ENCODE results near the gene RFTN1. TPM values are rescaled to one million over a fixed set of nuclear protein-coding genes. Genes with fewer than 3 reads are reported as not detected.

RFTN1 gene
- total and polyA plus RNA-seq, 10 of the 15 experiments (the other 5 are each of a cell fraction or from before 2014, with no cell fraction given): 20.6 to 213 (median 147) TPM

GRCh38 chr3:16430717-16431630 is 82.5 kb downstream of the RFTN1 start (continued):
- TF ChIP-seq SKIL (IDR thresholded peaks at IDR 0.05; ENCODE audit: low read depth, poor library complexity, severe bottlenecking) (peak; percentile 31), MAX (IDR thresholded peaks at IDR 0.05; ENCODE audit: low read depth, low read length) (peak; percentile 55; the same call in 1 of the 2 replicates), NR2C2 (IDR thresholded peaks at IDR 0.05; ENCODE audit: borderline replicate concordance, control insufficient read depth, insufficient read length, low read depth) (no peak), POU2F2 (IDR thresholded peaks at IDR 0.05; ENCODE audit: borderline replicate concordance, low read depth, low read length) (no peak; the same call in 2 of the 3 replicates), SMAD1 (IDR thresholded peaks at IDR 0.05; ENCODE audit: low read depth, partially characterized antibody) (peak; percentile 53), IRF3 (IDR thresholded peaks at IDR 0.05) (no peak), FOS (IDR thresholded peaks at IDR 0.05; ENCODE audit: borderline replicate concordance, extremely low read depth, insufficient read length) (no peak), PBX3 (IDR thresholded peaks at IDR 0.05; ENCODE audit: insufficient replicate concordance, low read depth, low read length) (no peak), PML (IDR thresholded peaks at IDR 0.05; ENCODE audit: low read length) (no peak), SREBF2 (IDR thresholded peaks at IDR 0.05; ENCODE audit: low read length) (no peak), E4F1 (IDR thresholded peaks at IDR 0.05; ENCODE audit: borderline replicate concordance, partially characterized antibody) (no peak), FOXK2 (IDR thresholded peaks at IDR 0.05) (no peak), LARP7 (IDR thresholded peaks at IDR 0.05) (peak; percentile 48; the same call in 1 of the 2 replicates), SP1 (IDR thresholded peaks at IDR 0.05; ENCODE audit: low read depth, low read length) (no peak), RELA (IDR thresholded peaks at IDR 0.05; ENCODE audit: borderline replicate concordance, partially characterized antibody) (no peak), ASH2L (IDR thresholded peaks at IDR 0.05; ENCODE audit: borderline replicate concordance, low read depth) (no peak), RB1 (IDR thresholded peaks at IDR 0.05; ENCODE audit: borderline replicate concordance) (peak; percentile 83; the same call in 1 of the 2 replicates), SMARCA5 (IDR thresholded peaks at IDR 0.05) (0 out of 2 replicates have a peak, but pooled peaks have one; percentile 47), ELK1 (IDR thresholded peaks at IDR 0.05; ENCODE audit: low read depth, low read length) (no peak)
